HUES64 (cell line): Measurements from ENCODE around the gene PLA2G4F.

ENCODE experiments used
- H3K27ac ChIP-seq: 2 replicates; pipeline ENCODE4 v1.7.0; 2013; ENCODE audit warnings: low read depth, low read length, inconsistent platforms
- H3K27me3 ChIP-seq: 2 replicates; pipeline ENCODE4 v1.6.1; 2013; ENCODE audit warnings: mild to moderate bottlenecking, low read length; ENCODE audit not compliant: insufficient read depth
- H3K36me3 ChIP-seq: 2 replicates; pipeline ENCODE4 v1.6.1; 2013; ENCODE audit warnings: mild to moderate bottlenecking, low read length; ENCODE audit not compliant: insufficient read depth
- H3K4me1 ChIP-seq: 2 replicates; pipeline ENCODE4 v1.6.1; 2013; ENCODE audit warnings: mild to moderate bottlenecking, low read length, moderate library complexity; ENCODE audit not compliant: insufficient read depth
- H3K4me3 ChIP-seq: 2 replicates; pipeline ENCODE4 v1.5.1; 2013; ENCODE audit warnings: mild to moderate bottlenecking, low read length, moderate library complexity
- H3K9ac ChIP-seq: 2 replicates; pipeline ENCODE4 v1.6.1; 2013; ENCODE audit warnings: mild to moderate bottlenecking, low read depth, low read length
- H3K9me3 ChIP-seq: 2 replicates; pipeline ENCODE4 v1.6.1; 2013; ENCODE audit warnings: low read depth, low read length; ENCODE audit not compliant: insufficient read depth
- WGBS: fragments of 150-250, 120-280 bp; methylation state at CpG from one replicate; pipeline ENCODE4 v1.1.7; 2013; ENCODE audit warnings: missing lambda C conversion rate; 5-methylcytosine and 5-hydroxymethylcytosine counted together

Gene PLA2G4F

GRCh38 chr15:42128476-42128875 is 28.0 kb downstream of the PLA2G4F start:
- Histone ChIP-seq H3K4me3 (no peak overlapping the region), H3K4me1 (no peaks in the 10 kb centered on the region), H3K9ac (no peak overlapping the region), H3K36me3 (no peaks in the 10 kb centered on the region), H3K9me3 (no peaks in the 10 kb centered on the region), H3K27me3 (no peaks in the 10 kb centered on the region), H3K27ac (no peak overlapping the region)
- 78% methylated on average over 6 of the region's 6 CpGs for WGBS

GRCh38 chr15:42123546-42123945 is 32.9 kb downstream of the PLA2G4F start:
- Histone ChIP-seq H3K27me3 (0 out of 2 replicates have a peak, but pooled peaks cover 2% of the 10 kb centered on the region), H3K9ac (no peak overlapping the region), H3K9me3 (no peaks in the 10 kb centered on the region), H3K4me3 (no peak overlapping the region), H3K36me3 (no peaks in the 10 kb centered on the region), H3K4me1 (peaks cover 12% of the 10 kb centered on the region), H3K27ac (no peak overlapping the region)
- 98% methylated on average over 3 of the region's 3 CpGs for WGBS

- 46% methylated on average over 2 of the region's 2 CpGs for WGBS
- H3K4me1 ChIP-seq: peaks cover 16% of the 10 kb centered on the region
- H3K9ac ChIP-seq: no peak overlapping the region
- no peaks in the 10 kb centered on the region for H3K36me3 ChIP-seq
- H3K9me3 ChIP-seq: no peaks in the 10 kb centered on the region
- 0 out of 2 replicates have a peak, but pooled peaks cover 2% of the 10 kb centered on the region for H3K27me3 ChIP-seq
- no peak overlapping the region for H3K27ac ChIP-seq
- no peak overlapping the region for H3K4me3 ChIP-seq
These were observed 34.8 kb downstream of the PLA2G4F start for GRCh38 chr15:42121682-42122081.

GRCh38 chr15:42121021-42121420 is 35.4 kb downstream of the PLA2G4F start:
- Histone ChIP-seq H3K36me3 (no peaks in the 10 kb centered on the region), H3K4me1 (peaks cover 16% of the 10 kb centered on the region), H3K27me3 (0 out of 2 replicates have a peak, but pooled peaks cover 2% of the 10 kb centered on the region), H3K9me3 (0 out of 2 replicates have a peak, but pooled peaks cover 5% of the 10 kb centered on the region), H3K4me3 (no peak overlapping the region), H3K27ac (no peak overlapping the region), H3K9ac (no peak overlapping the region)
- 95% methylated on average over 6 of the region's 6 CpGs for WGBS

GRCh38 chr15:42120285-42120684 is 36.2 kb downstream of the PLA2G4F start:
- Histone ChIP-seq H3K9me3 (0 out of 2 replicates have a peak, but pooled peaks cover 5% of the 10 kb centered on the region), H3K4me1 (peaks cover 16% of the 10 kb centered on the region), H3K27ac (no peak overlapping the region), H3K36me3 (no peaks in the 10 kb centered on the region), H3K4me3 (no peak overlapping the region), H3K9ac (no peak overlapping the region), H3K27me3 (0 out of 2 replicates have a peak, but pooled peaks cover 2% of the 10 kb centered on the region)
- 91% methylated on average over 1 of the region's 1 CpG for WGBS

- H3K9ac ChIP-seq: no peak overlapping the region
- 61% methylated on average over 5 of the region's 5 CpGs for WGBS
These were observed 37.0 kb downstream of the PLA2G4F start for GRCh38 chr15:42119446-42119760.

GRCh38 chr15:42118650-42119445 is 37.6 kb downstream of the PLA2G4F start:
- 47% methylated on average over 10 of the region's 10 CpGs for WGBS
- peak overlapping the region; percentile 28 for H3K4me3 ChIP-seq
- no peak overlapping the region for H3K9ac ChIP-seq
- H3K27ac ChIP-seq: no peak overlapping the region
- H3K9me3 ChIP-seq: 0 out of 2 replicates have a peak, but pooled peaks cover 5% of the 10 kb centered on the region
- H3K4me1 ChIP-seq: peaks cover 16% of the 10 kb centered on the region
- no peaks in the 10 kb centered on the region for H3K36me3 ChIP-seq
- 0 out of 2 replicates have a peak, but pooled peaks cover 2% of the 10 kb centered on the region for H3K27me3 ChIP-seq

More at GRCh38 chr15:42119446-42119760, 37.0 kb downstream of the PLA2G4F start:
- no peaks in the 10 kb centered on the region for H3K36me3 ChIP-seq
- peaks cover 16% of the 10 kb centered on the region for H3K4me1 ChIP-seq
- H3K4me3 ChIP-seq: no peak overlapping the region
- H3K27ac ChIP-seq: no peak overlapping the region
- H3K27me3 ChIP-seq: 0 out of 2 replicates have a peak, but pooled peaks cover 2% of the 10 kb centered on the region
- H3K9me3 ChIP-seq: 0 out of 2 replicates have a peak, but pooled peaks cover 5% of the 10 kb centered on the region

- Histone ChIP-seq H3K4me3 (no peak overlapping the region), H3K36me3 (no peaks in the 10 kb centered on the region), H3K4me1 (no peaks in the 10 kb centered on the region), H3K27ac (no peak overlapping the region), H3K9me3 (0 out of 2 replicates have a peak, but pooled peaks cover 5% of the 10 kb centered on the region), H3K27me3 (no peaks in the 10 kb centered on the region), H3K9ac (no peak overlapping the region)
- 83% methylated on average over 4 of the region's 4 CpGs for WGBS
These were observed 44.5 kb downstream of the PLA2G4F start for GRCh38 chr15:42111924-42112323.

- H3K27ac ChIP-seq: no peak overlapping the region
These were observed 46.1 kb downstream of the PLA2G4F start for GRCh38 chr15:42110367-42110766.

GRCh38 chr15:42108806-42109205 is 47.6 kb downstream of the PLA2G4F start:
- no peaks in the 10 kb centered on the region for H3K27me3 ChIP-seq
- no peaks in the 10 kb centered on the region for H3K9me3 ChIP-seq
- H3K4me3 ChIP-seq: no peak overlapping the region
- H3K36me3 ChIP-seq: no peaks in the 10 kb centered on the region
- no peak overlapping the region for H3K27ac ChIP-seq
- 97% methylated on average over 3 of the region's 3 CpGs for WGBS
- no peak overlapping the region for H3K9ac ChIP-seq
- H3K4me1 ChIP-seq: no peaks in the 10 kb centered on the region

More at GRCh38 chr15:42110367-42110766, 46.1 kb downstream of the PLA2G4F start:
- H3K4me3 ChIP-seq: no peak overlapping the region
- no peaks in the 10 kb centered on the region for H3K36me3 ChIP-seq
- H3K9me3 ChIP-seq: no peaks in the 10 kb centered on the region
- WGBS: 72% methylated on average over 3 of the region's 3 CpGs
- H3K4me1 ChIP-seq: no peaks in the 10 kb centered on the region
- no peaks in the 10 kb centered on the region for H3K27me3 ChIP-seq
- no peak overlapping the region for H3K9ac ChIP-seq

- Histone ChIP-seq H3K27me3 (no peaks in the 10 kb centered on the region), H3K4me1 (no peaks in the 10 kb centered on the region), H3K4me3 (no peak overlapping the region), H3K36me3 (no peaks in the 10 kb centered on the region), H3K9me3 (no peaks in the 10 kb centered on the region), H3K9ac (no peak overlapping the region), H3K27ac (no peak overlapping the region)
These were observed 48.2 kb downstream of the PLA2G4F start for GRCh38 chr15:42108189-42108588.
